ENCODE results near the gene GRID2.

- no peak for TF ChIP-seq CTCF (optimal IDR thresholded peaks at IDR 0.05 in 1 of 3, IDR thresholded peaks at IDR 0.05 in 1 of 3, conservative IDR thresholded peaks at IDR 0.05 in 1 of 3; ENCODE audit: extremely low read depth in 1 of 3, insufficient read depth in 2 of 3, low read length in 3 of 3)
- TF ChIP-seq EZH2 (IDR thresholded peaks at IDR 0.05; ENCODE audit: low read length), result no peak
Measured at GRCh38 chr4:93710847-93711430, 1407.2 kb downstream of the GRID2 start.
